Measurements from ENCODE around the gene TGM4. TPM values are rescaled to one million over a fixed set of nuclear protein-coding genes. Genes with fewer than 3 reads are reported as not detected.
A peak's percentile ranks its signal among the peaks of the same experiment; 100 is the strongest.

Gene TGM4
- total and polyA plus RNA-seq, 10 of the 15 experiments (the other 5 are each of a cell fraction or from before 2014, with no cell fraction given), result not detected

DNA sequence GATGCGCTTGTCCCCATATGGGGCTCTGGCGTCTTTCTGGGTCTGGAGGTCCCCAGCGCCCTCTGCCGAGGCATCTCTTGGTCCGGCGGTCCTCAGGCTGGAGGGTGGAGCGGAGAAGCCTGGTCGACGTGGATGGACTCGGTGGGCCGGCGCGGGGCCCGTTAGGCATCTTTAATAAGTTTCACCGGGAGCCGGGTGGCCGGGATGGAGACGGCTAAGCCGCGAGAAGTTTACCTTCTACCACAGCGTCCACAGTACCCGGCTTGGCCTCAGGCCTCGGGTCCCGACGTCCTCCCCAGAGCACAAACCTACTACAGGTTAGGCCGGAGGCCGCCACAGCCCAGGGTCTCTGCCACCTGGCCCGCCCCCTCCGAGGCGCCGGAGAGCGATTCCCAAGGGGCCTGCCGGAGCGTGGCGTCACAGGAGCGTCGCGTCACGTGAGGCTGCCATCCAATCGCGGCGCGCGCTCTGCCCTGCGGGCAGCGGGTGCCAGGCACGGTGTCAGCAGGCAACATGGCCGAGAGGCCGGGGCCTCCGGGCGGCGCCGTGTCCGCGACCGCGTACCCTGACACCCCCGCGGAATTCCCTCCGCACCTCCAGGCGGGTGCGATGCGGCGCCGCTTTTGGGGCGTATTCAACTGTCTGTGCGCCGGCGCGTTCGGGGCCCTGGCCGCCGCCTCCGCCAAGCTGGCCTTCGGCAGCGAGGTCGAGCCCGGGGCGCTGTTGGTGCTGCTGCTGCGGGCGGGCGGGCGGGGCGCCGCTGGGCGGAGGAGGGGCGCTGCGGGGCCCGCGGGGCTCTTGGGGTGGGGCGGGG is 12.8 kb upstream of the TGM4 start, which contains the start of gene TMEM42:
TSS of gene TMEM42 (plus strand) at position 501 of the 814 bp plus-strand sequence. CDS start at position 514, 13 bp downstream.
- SMC1A ChIA-PET (ENCODE audit: uncharacterized antibody, unreplicated experiment), result no interaction called here
- ATAC-seq (peak; percentile 98), FAIRE-seq (peak; percentile 80), DNase-seq (ENCODE audit: low read depth, low spot score) (peak; percentile 68)
- peak within 1 kb of the TSS; percentile 85 for H3K4me2 ChIP-seq (ENCODE audit: control insufficient read depth, insufficient read depth)
- peak within 1 kb of the TSS; percentile 70 for H3K27ac ChIP-seq (ENCODE audit: control insufficient read depth, insufficient read depth)
- WGBS (ENCODE audit: insufficient coverage, insufficient replicate concordance, low lambda C conversion rate, missing lambda C conversion rate), result 2% methylated on average over 75 of the region's 91 CpGs
- RAD21 ChIA-PET (ENCODE audit: unreplicated experiment), result interaction anchor here (1.2 kb wide), 1 partner anchor 318 kb away, joined by 3 read pairs; no protein-coding TSS in a partner anchor
- BruUV-seq (replicated peaks), result no TSS peak
- in situ Hi-C loops (cut with MboI), result no loop called here
- intact Hi-C loops (cut with micrococcal nuclease; ENCODE audit: unreplicated experiment), result no loop called here
- no peaks in the 10 kb centered on the region for H4K20me1 ChIP-seq (ENCODE audit: control insufficient read depth, insufficient read depth)
- H3K4me1 ChIP-seq (ENCODE audit: control insufficient read depth, insufficient read depth, low read length), result no peaks in the 10 kb centered on the region
- no peaks in the 10 kb centered on the region; the same call in 2 of the 3 replicates for H3K9me3 ChIP-seq (replicated peaks; ENCODE audit: control insufficient read depth, insufficient read depth, low read length)
- peak within 1 kb of the TSS; percentile 73 for H3K9ac ChIP-seq (ENCODE audit: control insufficient read depth, insufficient read depth, low read length)
- CTCF ChIA-PET, result interaction anchor here (0.7 to 1.6 kb wide), 3 partner anchors 12 to 869 kb away, joined by 3 to 4 read pairs (median 3); no protein-coding TSS in a partner anchor
- peak within 1 kb of the TSS; percentile 65 for H3K4me3 ChIP-seq
- H3K36me3 ChIP-seq (ENCODE audit: control insufficient read depth in 2 of 2, insufficient read depth in 2 of 2, low read length in 1 of 2), result 0 out of 4 replicates have a peak, but pooled peaks cover 0 to 2% of the 10 kb centered on the region in 2 experiments
- peaks cover 3% of the 10 kb centered on the region; the same call in 1 of the 2 replicates for H3K79me2 ChIP-seq (ENCODE audit: control insufficient read depth, insufficient read depth, low read length)
- H3K27me3 ChIP-seq (replicated peaks in 1 of 2; ENCODE audit: control insufficient read depth in 2 of 2, insufficient read depth in 2 of 2, low read length in 1 of 2), result no peaks in the 10 kb centered on the region
- POLR2A ChIA-PET, result interaction anchor here (0.7 kb wide), 1 partner anchor 422 kb away, joined by 3 read pairs; no protein-coding TSS in a partner anchor
- H2AFZ ChIP-seq (ENCODE audit: control insufficient read depth, low read depth, low read length), result peak within 1 kb of the TSS; percentile 96
- no peak for TF ChIP-seq SREBF1 (IDR thresholded peaks at IDR 0.05; ENCODE audit: low read length)
- peak; percentile 69 for TF ChIP-seq TAF1 (IDR thresholded peaks at IDR 0.05; ENCODE audit: borderline replicate concordance, low read depth, low read length)
- TF ChIP-seq, protein P1, sequence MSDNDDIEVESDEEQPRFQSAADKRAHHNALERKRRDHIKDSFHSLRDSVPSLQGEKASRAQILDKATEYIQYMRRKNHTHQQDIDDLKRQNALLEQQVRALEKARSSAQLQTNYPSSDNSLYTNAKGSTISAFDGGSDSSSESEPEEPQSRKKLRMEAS (IDR thresholded peaks at IDR 0.05; ENCODE audit: low read depth, low read length), result peak; percentile 99
- peak; percentile 63 for TF ChIP-seq IKZF1 (conservative IDR thresholded peaks at IDR 0.05)
- no peak; the same call in 1 of the 2 replicates for TF ChIP-seq CBFB (IDR thresholded peaks at IDR 0.05; ENCODE audit: low read depth)
- TF ChIP-seq BCL3 (IDR thresholded peaks at IDR 0.05; ENCODE audit: borderline replicate concordance, insufficient read depth, low read depth, low read length, poor library complexity, severe bottlenecking), result peak; percentile 29
- TF ChIP-seq SMAD1 (IDR thresholded peaks at IDR 0.05; ENCODE audit: low read depth, partially characterized antibody), result no peak
- peak; percentile 62; the same call in 1 of the 2 replicates for TF ChIP-seq CHD2 (IDR thresholded peaks at IDR 0.05; ENCODE audit: borderline replicate concordance, low read depth, low read length)
- no peak; the same call in 1 of the 2 replicates for TF ChIP-seq RCOR1 (conservative IDR thresholded peaks at IDR 0.05; ENCODE audit: low read depth, low read length)
- no peak for TF ChIP-seq ZZZ3 (IDR thresholded peaks at IDR 0.05; ENCODE audit: control insufficient read depth, insufficient read length, low read depth)
- no peak for TF ChIP-seq FOXM1 (IDR thresholded peaks at IDR 0.05; ENCODE audit: low read depth, low read length)
- 0 out of 2 replicates have a peak, but pooled peaks have one; percentile 17 for TF ChIP-seq TBL1XR1 (IDR thresholded peaks at IDR 0.05; ENCODE audit: low read depth, low read length)
- TF ChIP-seq FOS (IDR thresholded peaks at IDR 0.05; ENCODE audit: borderline replicate concordance, extremely low read depth, insufficient read length), result peak; percentile 29
- TF ChIP-seq MTA3 (IDR thresholded peaks at IDR 0.05; ENCODE audit: borderline replicate concordance, low read length), result no peak
- TF ChIP-seq, protein P2, sequence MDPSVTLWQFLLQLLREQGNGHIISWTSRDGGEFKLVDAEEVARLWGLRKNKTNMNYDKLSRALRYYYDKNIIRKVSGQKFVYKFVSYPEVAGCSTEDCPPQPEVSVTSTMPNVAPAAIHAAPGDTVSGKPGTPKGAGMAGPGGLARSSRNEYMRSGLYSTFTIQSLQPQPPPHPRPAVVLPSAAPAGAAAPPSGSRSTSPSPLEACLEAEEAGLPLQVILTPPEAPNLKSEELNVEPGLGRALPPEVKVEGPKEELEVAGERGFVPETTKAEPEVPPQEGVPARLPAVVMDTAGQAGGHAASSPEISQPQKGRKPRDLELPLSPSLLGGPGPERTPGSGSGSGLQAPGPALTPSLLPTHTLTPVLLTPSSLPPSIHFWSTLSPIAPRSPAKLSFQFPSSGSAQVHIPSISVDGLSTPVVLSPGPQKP (IDR thresholded peaks at IDR 0.05; ENCODE audit: low read depth, low read length), result 0 out of 2 replicates have a peak, but pooled peaks have one; percentile 26
- no peak for TF ChIP-seq ZBTB40 (IDR thresholded peaks at IDR 0.05; ENCODE audit: borderline replicate concordance)

Measured in GM12878 (cell line).